OCI-LY7 (cell line): ENCODE data around the gene LPCAT1. TPM values are rescaled to one million over a fixed set of nuclear protein-coding genes. Genes with fewer than 3 reads are reported as not detected.

Experiments
- BruUV-seq: library from RNA; stranded (reverse); fragments of 400-500 nt; replicated peaks from 2 replicates; lab custom pipeline; 2021; lab: Mats Ljungman, UMichigan
- CTCF ChIA-PET: fragments of 300-600 bp; sonication (Branson Sonifier 250); formaldehyde crosslinking; loops from one replicate; lab custom pipeline; 2022; ENCODE audit warnings: antibody characterized with exemption; ENCODE audit not compliant: unreplicated experiment; lab: Charles Lee
- POLR2A ChIA-PET: fragments of 300-600 bp; sonication (Branson Sonifier 250); formaldehyde crosslinking; loops from one replicate; lab custom pipeline; 2022; ENCODE audit warnings: antibody characterized with exemption; lab: Charles Lee
- DNase-seq: peaks from one replicate; pipeline ENCODE4 v3.0.0-alpha.2; 2015; ENCODE audit warnings: low spot score
- H2AFZ ChIP-seq: fragments of 200-600 bp; sonication (generic), shearing (Covaris generic); 2 replicates; pipeline ENCODE4 v1.6.1; 2014; ENCODE audit warnings: mild to moderate bottlenecking, antibody characterized with exemption, low read length, moderate library complexity
- H3K27ac ChIP-seq: fragments of 200-600 bp; sonication (generic); 2 replicates; pipeline ENCODE4 v1.5.1; 2014; ENCODE audit warnings: mixed run types, low read depth, mild to moderate bottlenecking, moderate library complexity, low read length, inconsistent platforms; ENCODE audit not compliant: poor library complexity, severe bottlenecking
- H3K36me3 ChIP-seq: fragments of 200-600 bp; sonication (generic); 2 replicates; pipeline ENCODE4 v1.6.1; 2014; ENCODE audit warnings: mild to moderate bottlenecking, antibody characterized with exemption, low read length, moderate library complexity, mixed read lengths; ENCODE audit not compliant: insufficient read depth
- H3K4me1 ChIP-seq: fragments of 200-600 bp; sonication (generic); 2 replicates; pipeline ENCODE4 v1.5.1; 2014; ENCODE audit warnings: mild to moderate bottlenecking, low read length; ENCODE audit not compliant: insufficient read depth, poor library complexity, severe bottlenecking
- H3K4me2 ChIP-seq: fragments of 200-600 bp; sonication (generic); 2 replicates; pipeline ENCODE4 v1.6.1; 2014; ENCODE audit warnings: mild to moderate bottlenecking, low read length
- H3K4me3 ChIP-seq: fragments of 200-600 bp; sonication (generic); 2 replicates; pipeline ENCODE4 v1.5.1; 2014; ENCODE audit warnings: mild to moderate bottlenecking, low read depth, low read length; ENCODE audit not compliant: poor library complexity, severe bottlenecking
- H3K79me2 ChIP-seq: fragments of 200-600 bp; sonication (generic); 2 replicates; pipeline ENCODE4 v1.6.1; 2016; ENCODE audit warnings: low read depth, mild to moderate bottlenecking, low read length, moderate library complexity, mixed read lengths; ENCODE audit not compliant: insufficient read depth
- H3K9me2 ChIP-seq: fragments of 200-600 bp; sonication (generic); 2 replicates; pipeline ENCODE4 v1.6.1; 2016; ENCODE audit warnings: mild to moderate bottlenecking, low read length, mixed read lengths; ENCODE audit not compliant: insufficient read depth
- H3K9me3 ChIP-seq: fragments of 200-600 bp; sonication (generic); 2 replicates; pipeline ENCODE4 v1.6.1; 2014; ENCODE audit warnings: mild to moderate bottlenecking, mixed run types, low read length, mixed read lengths
- H4K20me1 ChIP-seq: fragments of 200-600 bp; sonication (generic); 2 replicates; pipeline ENCODE4 v1.6.1; 2014; ENCODE audit warnings: mild to moderate bottlenecking, antibody characterized with exemption, low read length, moderate library complexity, mixed read lengths; ENCODE audit not compliant: insufficient read depth
- CTCF ChIP-seq: fragments of 200-600 bp; sonication (generic); conservative IDR thresholded peaks from 2 replicates; pipeline ENCODE4 v1.5.1; 2014; ENCODE audit warnings: mild to moderate bottlenecking, antibody characterized with exemption, low read length, moderate library complexity, mixed read lengths
- EZH2phosphoT487 ChIP-seq: fragments of 200-600 bp; sonication (generic); IDR thresholded peaks from 2 replicates; pipeline ENCODE4 v1.6.1; 2018; ENCODE audit warnings: low read depth, borderline replicate concordance, mild to moderate bottlenecking, mixed run types, antibody characterized with exemption, low read length, moderate library complexity, mixed read lengths
- intact Hi-C: fragments of 100-400 bp; cut with micrococcal nuclease; formaldehyde crosslinking; loops from one replicate; pipeline ENCODE4 v1.10.0; 2022; ENCODE audit not compliant: unreplicated experiment
- total RNA-seq, 2 experiments: library from RNA; depleted of rRNA in 1 of 2; stranded (reverse); fragments of >200 nt in 1 of 2; shearing (Covaris generic) in 1 of 2; gene quantifications; 2 replicates each; pipeline ENCODE4 v1.2.3, GENCODE V29; 2014 to 2022

LPCAT1 gene
- total RNA-seq, 2 experiments from 2014 or later, result 47.7 to 63.6 TPM

- intact Hi-C loops, result no loop called here
- H3K4me2 ChIP-seq, result no peak overlapping the region
- ChIA-PET POLR2A (interaction anchor here (1.1 kb wide), 1 partner anchor 74 kb away, joined by 3 read pairs; no protein-coding TSS in a partner anchor), CTCF (no interaction called here)
- no peaks in the 10 kb centered on the region for H3K9me3 ChIP-seq
- DNase-seq, result no peak
- no peak overlapping the region for H3K4me3 ChIP-seq
- no peaks in the 10 kb centered on the region for H3K79me2 ChIP-seq
- no peaks in the 10 kb centered on the region for H3K4me1 ChIP-seq
- H4K20me1 ChIP-seq, result no peaks in the 10 kb centered on the region
- H2AFZ ChIP-seq, result no peak overlapping the region
- TF ChIP-seq EZH2phosphoT487 (no peak), CTCF (no peak)
- no TSS peak for BruUV-seq
- H3K36me3 ChIP-seq, result no peaks in the 10 kb centered on the region
- H3K9me2 ChIP-seq, result no peaks in the 10 kb centered on the region
- H3K27ac ChIP-seq, result no peak overlapping the region
Observed at GRCh38 chr5:1558944-1559343, 35.2 kb upstream of the LPCAT1 start.

GRCh38 chr5:1557114-1557873, 33.5 kb upstream of the LPCAT1 start:
- Histone ChIP-seq H2AFZ (no peak overlapping the region), H4K20me1 (no peaks in the 10 kb centered on the region), H3K9me2 (no peaks in the 10 kb centered on the region), H3K36me3 (no peaks in the 10 kb centered on the region), H3K4me2 (no peak overlapping the region), H3K4me1 (no peaks in the 10 kb centered on the region), H3K4me3 (no peak overlapping the region), H3K9me3 (no peaks in the 10 kb centered on the region), H3K79me2 (no peaks in the 10 kb centered on the region), H3K27ac (no peak overlapping the region)
- ChIA-PET POLR2A (no interaction called here), CTCF (no interaction called here)
- no TSS peak for BruUV-seq
- intact Hi-C loops, result no loop called here
- DNase-seq, result no peak
- TF ChIP-seq EZH2phosphoT487 (no peak), CTCF (no peak)
